CD4-positive, alpha-beta T cell (primary cell): Measurements from ENCODE around the gene DOCK2. TPM values are rescaled to one million over a fixed set of nuclear protein-coding genes. Genes with fewer than 3 reads are reported as not detected.

Experiments
- ATAC-seq: fragments of 200-7000 bp; cut with Tn5 transposase; one replicate; pipeline ENCODE4 v1.10.0; 2022; ENCODE audit warnings: mild to moderate bottlenecking; ENCODE audit not compliant: poor library complexity
- CTCF ChIA-PET: fragments of 350-600 bp; sonication (Branson Sonifier 250); formaldehyde crosslinking; loops from one replicate; lab custom pipeline; 2021; ENCODE audit warnings: antibody characterized with exemption, inconsistent platforms; lab: Charles Lee
- POLR2A ChIA-PET: fragments of 350-600 bp; sonication (Branson Sonifier 250); formaldehyde crosslinking; loops from one replicate; lab custom pipeline; 2021; ENCODE audit warnings: antibody characterized with exemption, inconsistent platforms; lab: Charles Lee
- DNase-seq, 14 experiments: peaks; one replicate each; pipeline ENCODE4 v3.0.0-alpha.2; 2013 to 2020; ENCODE audit warnings: mixed read lengths in 2 of 14
- H3K27ac ChIP-seq, 2 donors: one replicate each; pipeline versions ENCODE4 v1.5.1 to v1.7.0; 2013; ENCODE audit warnings: low read length in 2 of 2, low read depth in 1 of 2, mild to moderate bottlenecking in 1 of 2
- H3K27me3 ChIP-seq, 2 experiments: 1 replicate in 1 of 2; 2 replicates in 1 of 2; pipeline versions ENCODE4 v1.6.1 to v1.7.0; 2013; ENCODE audit warnings: low read length in 2 of 2, control low read depth in 1 of 2, mild to moderate bottlenecking in 1 of 2, moderate library complexity in 1 of 2; ENCODE audit not compliant: insufficient read depth in 2 of 2, control insufficient read depth in 1 of 2
- H3K36me3 ChIP-seq: one replicate; pipeline ENCODE4 v1.6.1; 2013; ENCODE audit warnings: low read length, control low read depth; ENCODE audit not compliant: insufficient read depth
- H3K4me1 ChIP-seq: one replicate; pipeline ENCODE4 v1.6.1; 2013; ENCODE audit warnings: low read length, control low read depth; ENCODE audit not compliant: insufficient read depth
- H3K4me3 ChIP-seq: one replicate; pipeline ENCODE4 v1.5.1; 2013; ENCODE audit warnings: mild to moderate bottlenecking, low read length, moderate library complexity
- H3K9me3 ChIP-seq, 2 experiments: 1 replicate in 1 of 2; 2 replicates in 1 of 2; pipeline versions ENCODE4 v1.6.1 to v1.7.0; 2013; ENCODE audit warnings: low read length in 2 of 2, mild to moderate bottlenecking in 2 of 2, control low read depth in 1 of 2, moderate library complexity in 1 of 2; ENCODE audit not compliant: control insufficient read depth in 1 of 2, insufficient read depth in 1 of 2
- H3K27ac Mint-ChIP-seq: one replicate; pipeline ENCODE4 v1.8.0; 2020; ENCODE audit warnings: mixed read lengths
- H3K27me3 Mint-ChIP-seq: one replicate; pipeline ENCODE4 v1.8.0; 2021; ENCODE audit warnings: mixed read lengths
- H3K36me3 Mint-ChIP-seq: one replicate; pipeline ENCODE4 v1.8.0; 2021; ENCODE audit warnings: low read depth, mixed read lengths
- H3K4me1 Mint-ChIP-seq: one replicate; pipeline ENCODE4 v1.8.0; 2021; ENCODE audit warnings: low read depth, mixed read lengths
- H3K4me3 Mint-ChIP-seq: one replicate; pipeline ENCODE4 v1.8.0; 2020; ENCODE audit warnings: mild to moderate bottlenecking, mixed read lengths
- H3K9me3 Mint-ChIP-seq: one replicate; pipeline ENCODE4 v1.8.0; 2020; ENCODE audit warnings: mixed read lengths
- CTCF ChIP-seq: fragments of 200-600 bp; IDR thresholded peaks from one replicate; pipeline ENCODE4 v1.8.0; 2022; ENCODE audit warnings: antibody characterized with exemption, mild to moderate bottlenecking
- intact Hi-C, 2 experiments: fragments of 100-400 bp; cut with DNase I in 1 of 2; cut with micrococcal nuclease in 1 of 2; formaldehyde crosslinking; loops; one replicate each; pipeline versions ENCODE4 v1.15.1 to v1.9.0; 2023 to 2025; cut with DNase I, micrococcal nuclease
- total RNA-seq, 174 experiments: library from RNA in 2 of 174; stranded (reverse) in 2 of 174; gene quantifications; one replicate each; pipeline ENCODE4 v1.2.3 and lab custom pipeline; 2021 to 2026

The DOCK2 gene
- total RNA-seq, 2 experiments from 2014 or later, result 220 to 229 TPM

DNA sequence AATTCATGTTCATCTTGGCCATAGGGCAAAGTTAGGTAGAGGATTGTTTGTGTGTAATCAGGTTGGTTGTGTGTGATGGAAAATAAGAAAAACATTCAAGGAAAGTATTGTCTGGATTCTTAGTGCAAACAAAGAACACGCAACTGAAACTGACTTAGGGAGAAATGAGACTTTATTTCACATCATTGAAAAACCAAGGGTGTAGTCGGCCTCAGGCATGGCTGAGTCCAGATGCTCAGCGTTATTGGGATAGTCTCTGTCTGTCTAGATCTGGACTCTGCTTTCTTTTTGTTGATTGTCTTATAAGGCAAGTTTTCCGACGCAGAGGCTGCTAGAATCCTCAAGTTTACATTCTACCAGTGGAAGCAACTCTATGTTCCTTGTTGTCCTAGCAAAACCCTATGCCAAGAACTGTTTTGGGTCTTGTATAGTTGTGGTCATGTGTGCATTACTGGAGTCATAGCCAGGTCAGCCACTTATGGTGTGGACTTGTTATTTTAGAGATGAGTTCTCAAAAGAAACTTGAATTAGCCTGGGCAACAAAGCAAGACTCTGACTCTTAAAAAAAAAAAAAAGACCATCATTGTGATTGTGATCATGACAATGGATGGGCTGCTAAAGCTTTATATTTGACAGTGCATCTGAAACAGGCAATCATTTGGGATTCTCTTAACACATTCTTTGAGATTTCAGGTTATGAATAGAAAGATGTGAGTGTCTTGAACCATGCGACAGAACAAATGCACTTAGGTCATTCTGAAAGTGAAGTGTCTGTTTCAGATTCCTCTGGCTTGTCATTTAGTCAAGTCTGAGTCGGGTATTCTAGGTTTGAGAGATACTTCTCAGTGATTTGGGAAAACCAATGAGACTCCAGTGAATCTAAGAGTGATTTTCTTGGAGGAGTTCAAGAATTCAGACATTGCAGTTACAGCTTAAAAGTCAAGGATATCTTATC, 82.6 kb downstream of the DOCK2 start:
- no peak for TF ChIP-seq CTCF
- CTCF ChIA-PET, result no interaction called here
- H3K36me3 Mint-ChIP-seq, result peaks cover 100% of the 10 kb centered on the region
- Histone ChIP-seq H3K27ac (no peak overlapping the region), H3K4me1 (no peaks in the 10 kb centered on the region), H3K9me3 (no peaks in the 10 kb centered on the region), H3K36me3 (peaks cover 98% of the 10 kb centered on the region), H3K27me3 (no peaks in the 10 kb centered on the region), H3K4me3 (no peak overlapping the region)
- no peak for DNase-seq
- POLR2A ChIA-PET, result no interaction called here
- H3K4me3 Mint-ChIP-seq, result no peak overlapping the region
- intact Hi-C loops, result no loop called here
- no peak overlapping the region for H3K27ac Mint-ChIP-seq
- no peak for ATAC-seq
- no peaks in the 10 kb centered on the region for H3K4me1 Mint-ChIP-seq
- H3K9me3 Mint-ChIP-seq, result no peaks in the 10 kb centered on the region
- no peaks in the 10 kb centered on the region for H3K27me3 Mint-ChIP-seq

DNA sequence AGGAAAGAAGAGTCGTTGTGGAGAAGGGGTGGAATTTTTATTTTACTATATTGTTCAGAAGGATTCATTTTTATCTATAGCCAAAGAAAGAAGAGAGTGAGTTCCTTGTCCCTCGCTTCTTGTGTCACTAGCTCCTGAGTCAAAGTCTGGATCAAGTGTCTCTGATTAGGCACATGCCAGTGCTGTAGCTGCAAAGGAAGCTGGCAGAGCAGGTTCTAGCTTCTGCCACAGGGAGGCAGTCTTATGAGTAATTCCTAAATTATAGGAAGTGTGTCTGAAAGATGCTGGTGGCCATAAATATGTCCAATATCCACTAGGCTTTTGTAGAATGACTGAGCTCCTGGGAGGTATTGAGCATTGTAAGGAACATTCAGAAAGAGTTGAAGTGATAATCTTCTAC, 84.7 kb downstream of the DOCK2 start:
- H3K27ac Mint-ChIP-seq, result no peak overlapping the region
- H3K4me1 ChIP-seq, result no peaks in the 10 kb centered on the region
- H3K27ac ChIP-seq, result no peak overlapping the region
- no peaks in the 10 kb centered on the region for H3K9me3 ChIP-seq
- no peak overlapping the region for H3K4me3 Mint-ChIP-seq
- no peak for DNase-seq
- no peaks in the 10 kb centered on the region for H3K9me3 Mint-ChIP-seq
- H3K27me3 ChIP-seq, result no peaks in the 10 kb centered on the region
- intact Hi-C loops, result no loop called here
- POLR2A ChIA-PET, result no interaction called here
- H3K36me3 Mint-ChIP-seq, result peaks cover 99% of the 10 kb centered on the region
- H3K4me1 Mint-ChIP-seq, result no peaks in the 10 kb centered on the region
- peaks cover 89% of the 10 kb centered on the region for H3K36me3 ChIP-seq
- CTCF ChIA-PET, result no interaction called here
- TF ChIP-seq CTCF, result no peak
- H3K27me3 Mint-ChIP-seq, result no peaks in the 10 kb centered on the region
- H3K4me3 ChIP-seq, result no peak overlapping the region
- no peak for ATAC-seq

- no peak for TF ChIP-seq CTCF
- Histone ChIP-seq H3K4me1 (no peaks in the 10 kb centered on the region), H3K9me3 (no peaks in the 10 kb centered on the region), H3K36me3 (peaks cover 89% of the 10 kb centered on the region), H3K4me3 (no peak overlapping the region), H3K27ac (no peak overlapping the region), H3K27me3 (no peaks in the 10 kb centered on the region)
- Mint-ChIP-seq H3K27ac (no peak overlapping the region), H3K36me3 (peaks cover 99% of the 10 kb centered on the region), H3K27me3 (no peaks in the 10 kb centered on the region), H3K9me3 (no peaks in the 10 kb centered on the region), H3K4me3 (no peak overlapping the region), H3K4me1 (no peaks in the 10 kb centered on the region)
- ChIA-PET CTCF (no interaction called here), POLR2A (no interaction called here)
- DNase-seq, result no peak
- no peak for ATAC-seq
- intact Hi-C loops, result no loop called here
Measured at GRCh38 chr5:169723103-169723831, 86.2 kb downstream of the DOCK2 start.
